Measurements from ENCODE around the gene TIMELESS.

GRCh38 chr12:56398324-56398723, 50.9 kb downstream of the TIMELESS start:
- no peak for TF ChIP-seq CTCF (IDR thresholded peaks at IDR 0.05)
- TF ChIP-seq POLR2AphosphoS5 (IDR thresholded peaks at IDR 0.05) = no peak
- no peak for TF ChIP-seq EP300 (IDR thresholded peaks at IDR 0.05)
- no peak for TF ChIP-seq POLR2A (IDR thresholded peaks at IDR 0.05; ENCODE audit: low read depth)
